Measurements from ENCODE around the gene HSPA1L.
A peak's percentile ranks its signal among the peaks of the same experiment; 100 is the strongest.
"Not testable (repeated sequence)": the region's sequence is repeated elsewhere in the genome, so short reads cannot be mapped to it uniquely, and the experiment has no call there.

Gene HSPA1L

GRCh38 chr6:31815025-31815838 lies at the start of gene HSPA1L, which contains the start of gene HSPA1A:
HSPA1L (minus strand) TSS chr6:31815283; CDS start chr6:31811972, 3,311 bp downstream.
HSPA1A (plus strand) TSS chr6:31815543; CDS start chr6:31815757, 214 bp downstream.
- peak; percentile 77 for DNase-seq (ENCODE audit: low spot score)

- DNase-seq (ENCODE audit: low spot score) = no peak
These were observed 49.7 kb upstream of the HSPA1L start for GRCh38 chr6:31864818-31865204.

- not testable (repeated sequence) for DNase-seq (ENCODE audit: low spot score)
These were observed 49.1 kb upstream of the HSPA1L start for GRCh38 chr6:31864123-31864562.

GRCh38 chr6:31862344-31863235 lies 47.5 kb upstream of the HSPA1L start, which contains the start of gene NEU1:
NEU1 (minus strand) TSS chr6:31862821; CDS start chr6:31862776, 45 bp downstream.
- DNase-seq (ENCODE audit: low spot score) = peak; percentile 100

GRCh38 chr6:31861919-31862343 lies 46.8 kb upstream of the HSPA1L start:
- DNase-seq (ENCODE audit: low spot score) = no peak

- DNase-seq (ENCODE audit: low spot score) = no peak
These were observed 46.1 kb upstream of the HSPA1L start for GRCh38 chr6:31861150-31861549.

GRCh38 chr6:31860349-31860748 lies 45.3 kb upstream of the HSPA1L start:
- DNase-seq (ENCODE audit: low spot score) = no peak

GRCh38 chr6:31859923-31860322 lies 44.8 kb upstream of the HSPA1L start:
- no peak for DNase-seq (ENCODE audit: low spot score)

- no peak for DNase-seq (ENCODE audit: low spot score)
These were observed 43.6 kb upstream of the HSPA1L start for GRCh38 chr6:31858707-31859106.

GRCh38 chr6:31857774-31858173 lies 42.7 kb upstream of the HSPA1L start:
- not testable (repeated sequence) for DNase-seq (ENCODE audit: low spot score)

- not testable (repeated sequence) for DNase-seq (ENCODE audit: low spot score)
These were observed 37.1 kb upstream of the HSPA1L start for GRCh38 chr6:31851980-31852718.

GRCh38 chr6:31851485-31851832 lies 36.4 kb upstream of the HSPA1L start:
- no peak for DNase-seq (ENCODE audit: low spot score)

GRCh38 chr6:31850765-31851484 lies 35.8 kb upstream of the HSPA1L start:
- DNase-seq (ENCODE audit: low spot score) = no peak

- DNase-seq (ENCODE audit: low spot score) = no peak
These were observed 32.3 kb upstream of the HSPA1L start for GRCh38 chr6:31847276-31847978.

GRCh38 chr6:31844507-31844906 lies 29.4 kb upstream of the HSPA1L start:
- DNase-seq (ENCODE audit: low spot score) = no peak

GRCh38 chr6:31842053-31842452 lies 27.0 kb upstream of the HSPA1L start:
- DNase-seq (ENCODE audit: low spot score) = no peak

GRCh38 chr6:31839779-31840126 lies 24.7 kb upstream of the HSPA1L start:
- DNase-seq (ENCODE audit: low spot score) = not testable (repeated sequence)

GRCh38 chr6:31838968-31839367 lies 23.9 kb upstream of the HSPA1L start:
- DNase-seq (ENCODE audit: low spot score) = no peak

GRCh38 chr6:31838114-31838553 lies 23.1 kb upstream of the HSPA1L start:
- not testable (repeated sequence) for DNase-seq (ENCODE audit: low spot score)

GRCh38 chr6:31837369-31838113 lies 22.5 kb upstream of the HSPA1L start:
- no peak for DNase-seq (ENCODE audit: low spot score)
